KG1 (cell line): ENCODE data around the gene MATR3.
"Not testable (repeated sequence)": the region's sequence is repeated elsewhere in the genome, so short reads cannot be mapped to it uniquely, and the experiment has no call there.

ENCODE experiments used
- DNase-seq: peaks from one replicate; lab custom pipeline; 2025; lab: John Stamatoyannopoulos, UW

MATR3 gene, protein sequence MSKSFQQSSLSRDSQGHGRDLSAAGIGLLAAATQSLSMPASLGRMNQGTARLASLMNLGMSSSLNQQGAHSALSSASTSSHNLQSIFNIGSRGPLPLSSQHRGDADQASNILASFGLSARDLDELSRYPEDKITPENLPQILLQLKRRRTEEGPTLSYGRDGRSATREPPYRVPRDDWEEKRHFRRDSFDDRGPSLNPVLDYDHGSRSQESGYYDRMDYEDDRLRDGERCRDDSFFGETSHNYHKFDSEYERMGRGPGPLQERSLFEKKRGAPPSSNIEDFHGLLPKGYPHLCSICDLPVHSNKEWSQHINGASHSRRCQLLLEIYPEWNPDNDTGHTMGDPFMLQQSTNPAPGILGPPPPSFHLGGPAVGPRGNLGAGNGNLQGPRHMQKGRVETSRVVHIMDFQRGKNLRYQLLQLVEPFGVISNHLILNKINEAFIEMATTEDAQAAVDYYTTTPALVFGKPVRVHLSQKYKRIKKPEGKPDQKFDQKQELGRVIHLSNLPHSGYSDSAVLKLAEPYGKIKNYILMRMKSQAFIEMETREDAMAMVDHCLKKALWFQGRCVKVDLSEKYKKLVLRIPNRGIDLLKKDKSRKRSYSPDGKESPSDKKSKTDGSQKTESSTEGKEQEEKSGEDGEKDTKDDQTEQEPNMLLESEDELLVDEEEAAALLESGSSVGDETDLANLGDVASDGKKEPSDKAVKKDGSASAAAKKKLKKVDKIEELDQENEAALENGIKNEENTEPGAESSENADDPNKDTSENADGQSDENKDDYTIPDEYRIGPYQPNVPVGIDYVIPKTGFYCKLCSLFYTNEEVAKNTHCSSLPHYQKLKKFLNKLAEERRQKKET

DNA sequence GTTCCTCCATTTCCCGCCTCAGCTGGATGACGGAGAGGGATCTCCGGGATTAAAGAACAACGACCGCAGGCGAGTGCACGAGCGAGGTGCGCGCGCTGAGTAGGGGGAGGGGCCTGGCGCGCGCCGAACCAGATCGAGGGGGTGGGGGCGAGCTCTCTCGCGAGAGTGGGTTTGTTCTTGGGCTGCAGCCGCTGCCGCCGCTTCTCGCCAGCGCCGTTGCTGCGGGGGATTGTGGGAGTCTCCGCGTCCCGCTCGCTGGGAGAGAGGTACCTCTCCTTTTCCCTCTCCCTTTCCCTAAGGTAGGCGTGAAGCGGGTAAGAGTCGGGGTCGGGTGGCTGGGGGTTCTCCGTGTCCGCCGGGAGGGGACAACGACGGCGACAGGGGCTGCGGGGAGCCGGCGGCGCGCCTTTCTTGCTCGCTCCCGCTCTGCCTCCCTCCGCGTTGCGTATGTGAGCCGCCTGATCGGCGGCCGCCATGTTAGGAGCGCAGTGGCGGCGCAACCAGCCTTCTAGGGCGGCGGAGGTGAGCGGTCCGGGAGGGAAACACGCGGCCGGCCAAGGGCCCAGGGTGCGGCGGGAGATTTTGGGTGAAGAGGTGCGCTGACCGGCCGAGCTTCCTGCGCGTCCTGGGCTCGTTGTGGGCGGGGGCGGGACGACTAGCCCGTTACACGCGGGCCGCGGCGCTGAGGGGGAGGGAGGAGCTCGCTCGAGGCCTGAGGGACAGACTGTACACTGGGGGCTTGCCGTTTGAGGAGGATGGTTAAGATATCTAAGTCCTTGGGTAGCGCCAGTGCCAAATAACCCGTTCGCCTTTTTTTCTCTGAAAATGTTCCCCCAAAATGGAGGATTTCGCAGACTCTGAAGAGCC lies at the start of gene MATR3:
Gene MATR3, plus strand, starts transcription at position 234 of the 867 bp plus-strand sequence. CDS start 13,676 bp downstream, outside the sequence.
- peak; percentile 51 for DNase-seq

DNA sequence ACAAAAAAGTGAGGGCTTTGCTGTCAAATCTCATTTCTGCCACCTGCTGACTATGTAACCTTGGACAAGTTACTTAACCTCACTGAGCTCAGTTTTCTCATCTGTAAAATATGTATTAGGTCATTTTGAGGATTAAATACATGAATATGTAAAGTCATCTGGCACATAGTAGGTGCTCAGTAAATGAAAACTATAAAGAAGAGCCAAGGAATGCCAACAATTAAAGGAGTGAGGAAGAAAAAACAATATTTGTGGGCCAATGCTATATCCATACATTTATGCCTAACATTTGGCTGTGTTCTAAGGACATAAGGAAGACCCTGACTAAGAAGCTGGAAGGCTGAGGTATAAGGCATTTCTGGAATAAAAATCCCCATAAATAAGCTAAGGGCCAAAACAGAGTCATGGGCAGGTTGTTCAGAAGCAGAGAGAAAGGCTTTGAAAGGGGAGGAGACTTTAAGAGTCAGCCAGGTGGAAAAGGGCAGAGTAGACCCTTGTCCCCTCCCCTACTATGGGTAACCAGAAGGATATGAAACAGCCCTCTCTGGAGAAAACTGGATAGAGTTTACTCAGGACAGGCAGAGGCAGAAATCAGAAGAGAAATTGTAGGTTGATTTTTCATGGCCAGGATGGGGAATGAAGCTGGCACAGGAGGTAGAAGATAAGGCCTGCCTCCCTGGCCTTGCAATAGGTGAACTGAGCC lies 47.8 kb upstream of the MATR3 start:
- DNase-seq = no peak

DNA sequence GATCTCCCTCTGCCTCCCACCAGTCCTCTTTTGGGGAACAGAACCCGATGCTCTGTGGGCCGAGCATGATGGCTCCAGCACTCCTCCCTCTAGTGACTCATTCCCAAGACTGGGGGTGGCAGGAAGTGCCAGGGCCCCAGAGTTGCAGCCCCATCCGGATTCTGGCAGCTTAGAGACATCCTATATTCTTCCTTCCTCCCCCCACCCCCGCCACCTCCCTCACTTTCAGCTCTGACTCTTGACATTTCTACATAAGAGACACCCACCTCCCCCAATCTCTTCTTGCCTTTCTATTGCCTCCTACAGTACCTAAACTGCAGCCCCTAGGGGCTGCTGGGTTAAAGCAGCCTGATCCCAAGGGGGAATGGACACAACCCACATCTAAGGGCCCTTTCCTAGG lies 47.1 kb upstream of the MATR3 start:
- no peak for DNase-seq

DNA sequence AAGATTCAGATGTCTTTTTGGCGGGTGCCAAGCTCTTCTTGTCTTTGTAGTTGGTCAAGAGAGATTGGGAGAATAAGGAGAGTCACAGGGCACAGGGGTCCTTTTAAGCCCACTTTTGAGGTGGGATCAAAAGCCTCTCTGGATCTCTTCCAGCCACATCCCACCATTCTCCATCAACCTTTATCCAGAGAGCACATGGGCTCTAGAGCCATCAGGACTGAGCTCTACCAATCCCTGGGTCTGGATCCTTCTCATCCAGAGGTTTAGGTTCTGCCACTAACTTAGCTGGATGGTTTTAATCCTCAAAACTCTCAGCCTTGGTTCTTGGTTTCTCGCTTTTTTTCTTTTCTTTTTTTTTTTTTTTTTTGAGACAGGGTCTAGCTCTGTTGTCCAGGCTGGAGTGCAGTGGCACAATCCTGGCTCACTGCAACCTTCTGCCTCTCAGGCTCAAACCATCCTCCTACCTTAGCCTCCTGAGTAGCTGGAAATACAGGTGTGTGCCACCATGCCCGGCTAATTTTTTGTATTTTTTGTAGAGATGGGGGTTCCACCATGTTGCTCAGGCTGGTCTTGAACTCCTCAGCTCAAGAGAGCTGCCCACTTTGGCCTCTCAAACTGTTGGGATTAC lies 44.6 kb upstream of the MATR3 start:
- DNase-seq = no peak

DNA sequence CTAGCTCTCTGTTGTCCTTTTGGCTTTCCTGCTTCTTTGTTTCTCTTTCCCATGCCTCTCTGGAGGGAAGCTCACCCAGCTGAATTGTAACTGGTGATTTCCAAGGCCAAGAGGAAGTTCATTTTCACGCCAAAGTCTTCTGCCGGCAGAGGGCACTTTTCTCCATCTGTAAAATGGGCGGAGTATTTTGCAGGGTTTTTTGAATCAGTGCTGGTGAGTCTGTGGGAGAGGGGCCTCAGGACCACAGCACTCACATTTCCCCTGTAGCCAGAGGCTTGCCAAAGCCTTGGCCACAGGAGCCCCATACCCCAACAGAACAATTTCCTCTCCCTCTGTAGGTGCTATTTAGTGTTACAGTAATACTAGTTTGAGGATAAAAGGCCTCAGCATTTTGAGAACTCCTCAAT lies 42.3 kb upstream of the MATR3 start:
- no peak for DNase-seq

DNA sequence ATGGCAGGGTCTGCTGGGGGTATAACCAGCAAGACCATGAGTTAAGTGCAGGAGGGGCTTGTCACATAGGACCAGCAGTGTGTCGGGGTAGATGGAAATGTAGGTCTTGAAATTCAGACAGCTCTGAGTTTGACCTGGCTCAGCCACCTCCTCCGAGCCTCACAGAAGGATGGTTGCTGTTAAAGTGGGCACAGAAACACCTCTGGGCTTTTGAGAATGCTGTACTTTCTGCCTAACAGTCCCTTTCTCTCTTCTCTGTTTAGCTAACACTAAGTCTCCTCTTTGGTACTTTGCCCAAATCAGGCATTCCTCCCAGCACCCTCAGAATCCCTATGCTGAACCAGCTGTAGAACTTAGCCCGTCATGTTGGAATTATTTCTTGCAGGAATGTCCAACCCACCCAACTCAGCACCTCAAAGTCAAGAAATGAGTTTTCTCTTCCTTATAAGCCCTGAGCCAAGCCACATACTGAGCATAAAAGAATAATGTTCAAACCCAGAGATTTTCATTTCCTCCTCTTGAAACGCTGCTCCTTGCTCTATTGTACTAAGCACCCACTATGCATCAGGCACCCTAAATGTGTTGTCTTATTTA lies 41.7 kb upstream of the MATR3 start:
- DNase-seq = no peak

DNA sequence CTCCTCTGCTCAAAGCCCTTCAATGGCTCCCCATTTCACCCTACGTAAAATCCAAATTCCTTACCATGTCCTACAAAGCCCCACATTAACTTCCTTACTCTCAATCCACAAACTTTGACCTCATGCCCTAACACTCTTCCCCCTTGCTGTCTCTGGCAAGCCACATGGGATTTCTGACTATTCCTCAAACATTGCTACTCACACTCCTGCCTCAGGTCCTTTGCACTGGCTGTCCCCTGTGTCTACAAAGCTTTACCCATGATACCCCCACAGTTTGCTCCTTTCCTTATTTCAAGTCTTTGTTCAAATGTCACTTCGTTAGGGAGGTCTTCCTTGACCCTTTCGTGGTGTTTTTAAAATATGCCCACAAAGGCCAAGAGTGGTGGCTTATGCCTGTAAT lies 40.4 kb upstream of the MATR3 start:
- DNase-seq = no peak

DNA sequence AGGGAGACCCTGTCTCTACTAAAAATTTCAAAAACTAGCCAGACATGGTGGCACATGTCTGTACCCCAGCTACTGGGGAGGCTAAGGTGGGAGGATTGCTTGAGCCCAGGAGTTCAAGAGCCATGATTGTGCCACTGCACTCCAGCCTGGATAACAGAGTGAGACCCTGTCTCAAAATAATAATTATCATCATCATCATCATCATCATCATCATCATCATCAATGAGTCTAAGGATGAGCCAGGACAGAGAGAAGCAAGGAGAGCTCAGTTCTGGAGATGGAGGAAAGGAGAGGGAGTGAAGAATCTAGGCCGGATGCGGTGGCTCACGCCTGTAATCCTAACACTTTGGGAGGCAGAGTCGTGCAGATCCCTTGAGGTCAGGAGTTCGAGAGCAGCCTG lies 36.7 kb upstream of the MATR3 start:
- DNase-seq = no peak

DNA sequence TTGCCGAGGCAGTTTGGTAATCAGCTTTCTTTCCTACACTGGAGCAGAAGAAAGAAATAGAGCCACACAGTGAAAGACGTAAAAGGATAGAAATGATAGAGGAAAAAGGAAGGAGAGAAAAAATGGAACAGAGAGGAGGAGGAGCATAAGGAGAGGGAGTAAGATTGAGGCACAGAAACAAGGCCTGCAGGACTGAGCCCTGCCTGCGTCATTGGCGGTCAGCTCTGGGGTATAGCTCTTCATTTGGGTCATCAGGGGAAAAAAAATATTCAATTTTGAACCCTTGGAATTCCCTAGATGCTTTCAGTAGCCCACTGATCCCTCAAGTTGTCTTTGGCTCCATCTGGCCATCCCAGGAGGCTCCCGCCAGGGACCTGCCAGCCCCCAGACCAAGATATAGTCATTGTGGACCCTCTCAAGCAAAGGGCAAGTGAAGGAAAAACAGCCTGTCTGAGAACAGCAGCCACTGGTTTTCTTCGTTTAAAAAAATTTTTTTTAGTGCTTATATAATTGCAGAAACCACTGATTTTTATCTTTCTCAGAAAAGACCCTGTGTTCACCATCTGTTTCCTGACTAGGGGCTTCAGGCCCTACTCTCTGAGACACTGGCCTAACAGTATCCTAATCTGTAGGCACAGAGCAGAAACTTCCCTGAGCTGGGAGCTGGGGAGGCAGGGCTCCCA lies 31.3 kb upstream of the MATR3 start:
- peak; percentile 78 for DNase-seq

DNA sequence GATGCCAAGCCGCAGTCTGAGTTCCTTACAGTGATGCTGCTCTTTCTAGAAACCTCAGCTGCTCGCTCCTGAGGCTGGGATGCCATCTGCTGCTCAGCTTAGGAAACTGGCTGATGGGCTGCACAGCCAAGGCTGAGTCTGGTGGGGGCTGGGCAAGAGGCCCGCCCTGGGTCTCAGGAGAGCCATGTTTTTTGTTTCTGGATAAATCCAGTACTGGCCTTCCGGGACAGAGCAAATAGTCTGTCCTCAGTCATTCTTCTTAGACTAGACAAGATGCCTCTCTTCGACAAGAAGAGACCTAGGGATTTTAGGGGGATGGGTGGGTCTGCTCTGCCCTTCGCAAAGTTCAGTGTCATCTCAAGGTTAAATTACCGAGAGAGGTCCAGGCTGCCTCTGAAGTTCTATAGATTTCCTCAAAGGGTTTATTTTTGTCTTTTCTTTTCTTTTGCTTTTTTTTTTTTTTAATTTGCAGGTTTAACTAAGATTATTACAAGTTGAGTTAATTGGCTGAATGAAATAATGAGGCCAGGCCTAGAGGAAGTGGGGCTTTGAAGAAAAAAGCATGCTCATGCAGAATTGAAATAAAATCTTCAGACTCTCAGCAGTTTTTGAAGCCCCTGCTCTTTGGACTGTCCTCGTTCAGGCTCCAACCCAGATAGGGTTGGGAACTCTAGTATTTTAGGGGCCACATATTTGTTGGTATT lies 30.6 kb upstream of the MATR3 start:
- no peak for DNase-seq

DNA sequence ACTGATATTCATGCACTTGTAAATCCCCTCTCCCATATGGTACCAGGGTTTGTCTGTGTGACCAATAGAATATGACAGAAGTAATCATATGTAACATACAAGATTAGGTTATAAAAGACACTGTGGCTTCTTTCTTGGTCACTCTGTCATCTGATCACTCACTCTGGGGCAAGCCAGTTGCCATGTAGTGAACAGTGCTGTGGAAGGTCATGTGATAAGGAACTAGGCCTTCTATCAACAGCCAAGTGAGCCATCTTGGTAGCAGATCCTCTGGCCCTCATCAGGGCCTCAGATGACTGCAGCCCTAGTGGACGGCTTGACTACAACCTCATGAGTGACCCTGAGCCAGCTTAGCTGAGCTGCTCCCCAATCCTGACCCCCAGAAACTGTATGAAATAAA lies 30.0 kb upstream of the MATR3 start:
- DNase-seq = no peak

DNA sequence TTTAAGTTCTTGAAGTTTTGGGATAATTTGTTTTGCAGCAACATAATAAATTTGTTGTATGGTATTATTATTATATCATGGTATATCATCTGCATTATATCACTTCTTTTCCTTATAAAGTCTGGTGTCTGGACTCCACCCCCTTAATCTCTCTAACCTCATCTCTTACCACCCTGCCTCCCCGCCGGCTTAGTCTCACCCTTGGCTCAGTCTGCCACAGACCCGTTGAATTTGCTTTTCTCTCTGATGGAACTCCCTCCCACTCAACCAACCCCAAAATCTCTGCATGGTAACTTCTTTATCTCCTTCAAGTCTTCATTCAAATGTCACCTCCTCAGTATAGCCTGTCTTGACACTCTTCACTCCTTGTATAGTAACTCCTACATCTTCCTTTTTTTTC lies 29.6 kb upstream of the MATR3 start:
- no peak for DNase-seq

DNA sequence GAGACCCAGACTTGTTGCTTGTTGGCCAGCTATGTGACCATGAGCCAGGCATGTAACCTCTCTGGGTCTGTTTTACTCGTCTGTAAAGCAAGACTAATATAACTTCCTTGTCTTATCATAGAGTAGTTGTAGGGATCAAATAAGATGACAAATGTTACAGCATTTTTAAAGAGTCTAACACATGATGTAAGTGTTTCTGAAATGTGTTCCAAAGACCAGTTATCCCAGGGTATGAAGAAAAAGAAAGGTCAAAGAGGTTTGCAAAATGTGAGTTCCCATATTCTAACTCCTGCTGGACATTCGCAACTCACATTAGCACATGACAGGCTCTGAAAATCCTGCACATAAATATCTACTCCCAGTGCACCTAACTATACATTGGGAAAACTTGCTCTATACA lies 28.5 kb upstream of the MATR3 start:
- no peak for DNase-seq

DNA sequence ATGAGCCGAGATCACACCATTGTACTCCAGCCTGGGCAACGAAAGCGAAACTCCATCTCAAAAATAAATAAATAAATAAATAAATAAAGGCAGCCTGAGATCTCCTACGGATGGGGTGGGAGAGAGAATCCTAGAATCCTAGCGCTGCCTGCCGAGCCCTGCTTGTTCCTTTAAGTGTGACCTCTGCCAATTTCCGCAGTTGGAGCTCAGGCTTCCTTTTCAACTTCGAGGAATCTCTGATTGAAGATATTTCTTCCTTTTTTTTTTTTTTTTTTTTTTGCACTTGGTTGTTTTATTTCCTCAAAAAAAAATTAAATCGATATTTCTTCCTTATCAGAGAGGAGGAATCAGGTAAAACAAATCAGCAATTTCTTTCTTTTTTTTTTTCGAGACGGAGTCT lies 27.3 kb upstream of the MATR3 start:
- DNase-seq = no peak

DNA sequence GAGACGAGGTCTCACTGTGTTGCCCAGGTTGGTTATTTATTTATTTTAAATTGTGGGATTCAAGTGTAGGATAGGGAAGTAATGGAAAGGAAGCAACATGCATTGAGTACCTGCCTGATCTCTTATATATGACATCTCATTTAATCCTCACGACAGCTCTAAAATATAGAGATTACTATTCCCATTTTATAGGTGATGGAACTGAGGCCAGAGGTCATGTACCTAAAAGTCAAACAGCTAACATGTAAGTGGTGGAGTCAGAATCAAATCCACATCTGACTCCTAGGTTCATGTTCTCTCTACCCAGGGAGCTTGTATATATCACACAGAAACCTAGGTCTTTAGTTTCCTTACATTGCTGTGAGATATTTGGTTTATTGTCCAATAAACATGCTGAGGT lies 26.1 kb upstream of the MATR3 start:
- no peak for DNase-seq

DNA sequence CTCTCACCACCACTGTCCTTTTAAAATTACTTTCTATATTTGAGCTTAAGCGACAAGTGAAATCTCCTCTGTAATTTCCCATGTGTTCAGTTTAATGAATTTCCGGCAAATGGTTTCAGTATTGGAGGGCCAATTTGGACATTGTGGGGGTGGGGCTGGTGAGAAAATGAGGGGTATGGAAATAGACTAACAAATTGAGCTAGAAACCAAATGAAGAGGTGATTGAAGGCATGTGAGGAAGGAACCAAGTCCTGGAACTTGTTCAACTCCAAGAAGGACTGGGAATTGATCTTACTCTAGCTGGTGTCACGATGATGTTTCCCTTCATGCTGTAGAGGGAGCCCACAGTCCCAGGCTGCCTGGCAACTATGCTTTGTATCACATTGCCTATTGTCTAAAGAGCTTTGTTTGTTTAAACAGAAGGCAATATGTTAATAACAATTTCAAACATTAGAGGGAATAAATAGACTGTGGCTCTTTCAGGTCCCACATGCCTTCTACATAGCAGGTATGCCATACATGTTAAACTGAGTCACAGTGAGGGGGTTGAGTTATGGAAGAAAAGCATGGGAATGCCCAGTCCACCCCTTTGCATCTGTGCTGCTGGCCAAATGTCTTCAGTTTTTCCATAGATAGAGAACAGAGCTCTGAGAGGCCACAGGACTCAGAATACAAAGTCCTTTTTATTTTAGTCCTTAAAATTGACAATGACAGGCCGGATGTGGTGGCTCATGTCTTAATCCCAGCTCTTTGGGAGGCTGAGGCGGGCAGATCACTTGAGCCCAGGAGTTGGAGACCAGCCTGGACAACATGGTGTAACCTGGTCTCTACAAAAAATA lies 25.0 kb upstream of the MATR3 start:
- no peak for DNase-seq

DNA sequence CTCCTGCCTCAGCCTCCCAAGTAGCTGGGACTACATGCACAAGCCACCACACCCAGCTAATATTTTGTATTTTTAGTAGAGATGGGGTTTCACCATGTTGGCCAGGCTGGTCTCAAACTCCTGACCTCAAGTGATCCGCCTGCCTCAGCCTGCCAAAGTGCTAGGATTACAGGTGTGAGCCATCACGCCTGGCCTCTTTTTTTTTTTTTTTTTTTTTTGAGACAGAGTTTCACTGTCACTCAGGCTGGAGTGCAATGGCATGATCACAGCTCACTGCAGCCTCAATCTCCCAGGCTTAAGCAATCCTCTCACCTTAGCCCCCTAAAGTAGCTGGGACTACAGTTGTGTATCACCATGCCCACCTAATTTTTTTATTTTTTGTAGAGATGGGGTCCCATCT lies 22.8 kb upstream of the MATR3 start:
- DNase-seq = not testable (repeated sequence)

DNA sequence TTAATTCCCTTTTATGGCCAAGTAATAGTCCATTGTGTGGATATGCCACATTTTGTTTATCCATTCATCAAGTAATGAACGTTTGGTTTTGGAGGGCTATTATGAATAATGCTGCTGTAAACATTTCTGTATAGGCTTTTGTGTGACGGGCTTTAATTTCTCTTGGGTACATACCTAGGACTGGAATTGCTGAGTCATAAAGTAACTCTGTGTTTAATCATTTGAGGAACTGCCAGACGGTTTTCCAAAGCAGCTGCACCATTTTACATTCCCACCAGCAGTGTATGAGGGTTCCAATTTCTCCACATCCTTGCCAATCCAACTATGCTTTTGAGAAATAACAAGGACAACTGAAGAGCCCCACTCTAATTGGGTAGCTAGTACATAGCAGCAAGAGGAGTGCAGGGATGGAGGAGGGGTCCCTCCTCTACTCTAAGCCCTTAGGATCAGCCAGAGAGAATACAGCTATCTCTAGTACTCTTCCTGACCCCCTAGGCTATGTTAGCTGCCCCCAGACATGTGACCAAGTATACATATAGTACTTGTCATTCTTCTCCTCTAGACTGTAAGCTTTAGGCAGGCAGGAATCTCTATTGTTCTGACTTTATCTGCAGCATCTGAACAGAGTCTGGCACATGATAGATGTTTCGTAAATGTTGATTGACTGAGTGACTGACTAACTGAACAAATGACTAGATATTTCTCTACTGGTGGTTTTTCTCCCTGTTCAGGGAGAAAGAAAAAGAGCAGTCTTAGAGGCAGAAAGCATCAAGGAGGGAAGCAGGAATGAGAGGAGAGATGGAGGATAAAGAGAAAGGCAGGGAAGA lies 22.1 kb upstream of the MATR3 start:
- no peak for DNase-seq
